AG09319 (cell line): Measurements from ENCODE around the gene GRAMD2A.

ENCODE experiments used
- DNase-seq: peaks from one replicate; pipeline ENCODE4 v3.0.0-alpha.2; 2010; ENCODE audit warnings: low read depth; ENCODE audit errors: extremely low read depth
- TF ChIP-seq, protein P1 (sequence below): IDR thresholded peaks from 2 replicates; pipeline ENCODE4 v1.5.1; 2011; ENCODE audit warnings: low read depth, mild to moderate bottlenecking, inconsistent platforms, low read length, moderate library complexity

GRAMD2A gene

DNA sequence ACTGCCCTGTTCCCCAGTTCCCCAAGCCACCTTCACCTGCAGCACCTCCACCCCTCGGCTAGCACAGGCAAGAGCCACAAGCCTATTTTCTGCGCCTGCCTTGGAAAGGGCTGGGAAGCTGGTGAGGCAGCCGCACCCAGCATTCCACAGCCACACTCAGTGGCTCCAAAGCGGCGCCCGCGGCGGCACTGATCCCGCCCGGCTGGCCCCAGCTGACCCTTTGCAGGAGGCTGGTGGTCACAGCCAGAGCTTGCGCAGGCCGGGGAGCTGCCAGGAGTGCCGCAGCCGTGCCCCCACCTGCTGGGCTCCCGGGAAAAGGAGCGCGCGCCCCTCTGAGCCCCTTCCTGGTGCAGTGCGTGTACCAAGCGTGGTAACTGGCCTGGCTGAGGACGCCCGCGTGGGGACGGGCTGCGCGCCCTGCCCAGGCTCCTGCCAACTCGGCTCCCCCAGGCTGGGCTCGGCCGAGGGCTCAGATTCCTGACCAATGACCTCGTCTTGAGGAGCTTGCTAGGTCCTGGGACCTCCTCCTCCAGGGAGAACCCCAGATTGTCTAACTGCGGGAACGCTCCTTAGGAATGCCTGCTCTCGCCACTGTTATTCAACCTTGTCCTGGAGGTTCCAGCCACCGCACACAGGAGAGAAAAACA lies 13.3 kb downstream of the GRAMD2A start:
- TF ChIP-seq, protein P1, sequence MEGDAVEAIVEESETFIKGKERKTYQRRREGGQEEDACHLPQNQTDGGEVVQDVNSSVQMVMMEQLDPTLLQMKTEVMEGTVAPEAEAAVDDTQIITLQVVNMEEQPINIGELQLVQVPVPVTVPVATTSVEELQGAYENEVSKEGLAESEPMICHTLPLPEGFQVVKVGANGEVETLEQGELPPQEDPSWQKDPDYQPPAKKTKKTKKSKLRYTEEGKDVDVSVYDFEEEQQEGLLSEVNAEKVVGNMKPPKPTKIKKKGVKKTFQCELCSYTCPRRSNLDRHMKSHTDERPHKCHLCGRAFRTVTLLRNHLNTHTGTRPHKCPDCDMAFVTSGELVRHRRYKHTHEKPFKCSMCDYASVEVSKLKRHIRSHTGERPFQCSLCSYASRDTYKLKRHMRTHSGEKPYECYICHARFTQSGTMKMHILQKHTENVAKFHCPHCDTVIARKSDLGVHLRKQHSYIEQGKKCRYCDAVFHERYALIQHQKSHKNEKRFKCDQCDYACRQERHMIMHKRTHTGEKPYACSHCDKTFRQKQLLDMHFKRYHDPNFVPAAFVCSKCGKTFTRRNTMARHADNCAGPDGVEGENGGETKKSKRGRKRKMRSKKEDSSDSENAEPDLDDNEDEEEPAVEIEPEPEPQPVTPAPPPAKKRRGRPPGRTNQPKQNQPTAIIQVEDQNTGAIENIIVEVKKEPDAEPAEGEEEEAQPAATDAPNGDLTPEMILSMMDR = no peak
- no peak for DNase-seq

DNA sequence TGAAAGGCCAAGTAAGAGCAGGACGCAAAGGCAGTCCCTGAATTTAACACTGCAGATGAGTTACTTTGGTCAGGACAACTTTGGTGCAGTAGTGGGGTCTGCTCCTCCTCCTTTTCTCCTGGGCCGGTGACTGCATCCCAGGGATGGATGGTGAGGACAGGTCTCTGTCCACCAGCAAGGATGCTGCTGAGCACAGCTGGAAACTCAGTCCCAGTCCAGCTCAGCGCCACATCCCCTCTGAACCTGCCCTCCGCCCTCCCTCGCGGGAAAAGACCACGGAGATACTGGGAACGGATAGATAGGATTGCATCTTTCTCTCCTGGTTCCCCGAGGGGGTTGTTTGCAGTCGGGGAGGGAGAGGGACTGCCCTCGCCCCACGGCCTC lies 13.8 kb downstream of the GRAMD2A start:
- DNase-seq = no peak
- TF ChIP-seq, protein P1 = no peak

DNA sequence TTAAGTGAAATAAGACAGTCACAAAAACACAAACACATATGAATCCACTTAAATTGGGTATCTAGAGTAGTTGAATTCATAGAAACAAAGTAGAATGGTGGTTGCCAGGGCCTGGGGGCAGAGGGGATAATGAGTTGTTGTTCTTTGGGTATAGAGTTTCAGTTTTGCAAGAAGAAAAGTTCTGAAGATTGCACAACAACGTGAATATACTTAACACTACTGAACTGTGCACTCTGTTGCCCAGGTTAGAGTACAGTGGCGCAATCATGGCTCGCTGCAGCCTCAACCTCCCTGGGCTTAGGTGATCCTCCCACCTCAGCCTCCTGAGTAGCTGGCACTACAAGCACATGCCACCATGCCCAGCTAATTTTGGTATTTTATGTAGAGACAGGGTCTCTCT lies 14.9 kb downstream of the GRAMD2A start:
- TF ChIP-seq, protein P1 = no peak
- peak; percentile 77 for DNase-seq

DNA sequence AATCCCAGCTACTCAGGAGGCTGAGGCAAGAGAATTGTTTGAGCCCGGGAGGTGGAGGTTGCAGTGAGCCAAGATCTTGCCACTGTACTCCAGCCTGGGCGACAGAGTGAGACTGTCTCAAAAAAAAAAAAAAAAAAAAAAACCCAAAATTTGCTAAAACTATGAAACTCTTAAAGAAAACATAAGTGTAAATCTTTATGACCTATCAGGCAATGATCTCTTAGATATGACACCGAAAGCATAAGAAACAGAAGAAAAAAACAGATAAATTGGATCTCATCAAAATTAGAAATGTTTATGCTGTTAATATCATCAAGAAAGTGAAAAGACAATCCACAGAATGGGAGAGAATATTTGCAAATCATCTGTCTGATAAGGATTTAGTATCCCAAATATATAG lies 15.3 kb downstream of the GRAMD2A start:
- no peak for DNase-seq
- TF ChIP-seq, protein P1 = no peak

DNA sequence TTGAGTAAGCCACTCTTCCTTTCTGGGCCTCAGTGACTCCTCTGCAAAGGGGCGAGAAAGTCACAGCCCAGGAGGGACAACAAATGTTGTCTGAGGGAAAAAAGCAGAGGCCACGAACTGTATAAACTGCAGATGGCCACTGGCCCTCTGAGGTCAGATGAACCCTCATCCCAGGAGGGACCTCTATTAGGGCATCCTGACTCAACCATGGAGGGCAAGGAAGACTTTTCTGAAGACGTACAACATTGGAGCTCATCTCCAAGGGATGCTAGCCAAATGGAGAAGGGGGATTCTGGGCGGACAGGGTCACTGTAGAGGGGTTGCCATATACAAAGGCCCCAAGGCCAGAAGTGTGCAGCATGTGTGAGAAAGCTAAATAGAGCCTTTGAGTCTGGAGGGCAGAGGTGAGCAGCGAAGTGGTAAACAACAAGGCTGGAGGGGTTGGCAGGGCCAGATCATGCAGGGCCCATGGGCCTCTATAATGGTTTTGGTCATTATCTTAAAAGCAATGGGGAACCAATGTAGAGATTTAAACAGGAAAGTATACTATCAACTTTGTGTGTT lies 16.7 kb downstream of the GRAMD2A start:
- no peak for DNase-seq

DNA sequence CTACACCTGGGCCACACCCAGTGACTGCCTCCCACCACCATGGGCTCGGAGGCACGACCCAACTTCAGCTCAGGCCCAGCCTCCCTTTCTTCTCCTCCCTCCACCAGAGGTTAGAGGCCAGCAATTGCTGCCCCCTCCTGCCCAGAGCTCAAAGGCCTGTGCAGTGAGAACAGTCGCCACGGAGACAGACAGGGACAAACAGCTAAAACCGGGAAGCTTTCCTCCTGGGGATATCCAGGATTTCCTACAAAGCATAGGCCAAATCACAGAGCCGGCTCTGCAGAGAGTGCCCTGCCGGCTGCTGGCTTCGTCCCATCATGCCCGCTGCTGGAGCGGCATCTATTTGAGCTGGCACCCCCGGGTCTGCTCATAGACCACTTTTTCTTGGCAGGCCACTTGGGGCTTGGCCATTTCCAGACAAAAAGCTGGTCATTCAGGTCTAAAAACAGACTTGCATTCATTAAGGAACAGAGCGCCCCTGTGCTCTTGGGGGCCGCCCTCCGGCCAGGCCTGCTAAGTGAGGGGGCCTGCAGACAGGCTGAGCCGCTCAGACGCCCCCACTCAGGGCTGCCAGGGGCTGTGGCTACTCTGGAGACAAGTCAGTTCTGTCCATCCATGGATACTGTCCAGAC lies 17.5 kb downstream of the GRAMD2A start:
- DNase-seq = no peak
- TF ChIP-seq, protein P1 = no peak

More for the DNA sequence above, 16.7 kb downstream of the GRAMD2A start:
- TF ChIP-seq, protein P1 = no peak

DNA sequence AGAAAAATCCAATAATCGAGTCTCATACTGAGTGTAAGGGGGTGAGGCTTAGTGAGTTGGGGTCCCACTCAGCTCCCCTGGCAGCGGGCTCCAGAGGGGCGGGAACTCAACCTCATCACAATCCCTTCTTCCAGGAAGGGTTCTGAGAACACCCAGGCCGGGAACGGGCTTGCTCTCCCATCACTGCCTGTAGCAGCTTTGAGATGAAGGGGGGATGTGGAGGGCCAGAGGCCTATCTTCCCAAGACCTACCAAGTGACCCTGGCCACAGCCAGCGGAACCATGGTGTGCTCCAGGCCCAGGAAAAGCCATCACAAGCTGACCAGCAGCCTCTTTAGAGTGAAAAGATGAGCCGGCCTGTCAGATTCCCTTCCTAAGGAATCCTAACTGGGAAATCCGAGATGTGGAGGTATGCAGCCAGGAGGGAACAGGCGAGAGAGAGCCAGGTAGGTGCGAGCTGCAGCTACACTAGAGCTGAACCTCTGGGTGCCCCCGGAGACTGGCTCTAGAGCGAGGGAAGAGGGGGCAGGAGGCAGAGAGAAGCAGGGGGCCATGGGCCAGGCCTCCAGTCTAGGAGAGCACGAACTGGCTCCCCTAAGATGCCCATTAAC lies 18.5 kb downstream of the GRAMD2A start:
- no peak for DNase-seq
- TF ChIP-seq, protein P1 = no peak
